SIG-M5 treated with dmso at 0.1 percent for 504 hours (cell line): ENCODE measurements around the gene MLYCD.

Experiments used
- DNase-seq: peaks from one replicate; lab custom pipeline; 2025; ENCODE audit not compliant: unreplicated experiment; lab: John Stamatoyannopoulos, UW

Gene MLYCD

GRCh38 chr16:83968891-83969649, 70.2 kb downstream of the MLYCD start:
- DNase-seq = no peak

- DNase-seq = no peak
Measured at GRCh38 chr16:83969771-83970429, 71.0 kb downstream of the MLYCD start.

- no peak for DNase-seq
Measured at GRCh38 chr16:83970430-83970815, 71.5 kb downstream of the MLYCD start.

GRCh38 chr16:83971165-83972130, 72.5 kb downstream of the MLYCD start:
- no peak for DNase-seq

GRCh38 chr16:83972256-83973008, 73.5 kb downstream of the MLYCD start:
- DNase-seq = no peak

GRCh38 chr16:83973077-83973476, 74.2 kb downstream of the MLYCD start:
- no peak for DNase-seq

- no peak for DNase-seq
Measured at GRCh38 chr16:83973581-83974385, 74.9 kb downstream of the MLYCD start.

GRCh38 chr16:83974475-83974874, 75.6 kb downstream of the MLYCD start:
- DNase-seq = no peak

- no peak for DNase-seq
Measured at GRCh38 chr16:83975590-83976260, 76.8 kb downstream of the MLYCD start.
